ENCODE results near the gene AQR. TPM values are rescaled to one million over a fixed set of nuclear protein-coding genes. Genes with fewer than 3 reads are reported as not detected.

AQR gene
- total RNA-seq, 1 donor from 2014 or later, result 28.5 TPM

DNA sequence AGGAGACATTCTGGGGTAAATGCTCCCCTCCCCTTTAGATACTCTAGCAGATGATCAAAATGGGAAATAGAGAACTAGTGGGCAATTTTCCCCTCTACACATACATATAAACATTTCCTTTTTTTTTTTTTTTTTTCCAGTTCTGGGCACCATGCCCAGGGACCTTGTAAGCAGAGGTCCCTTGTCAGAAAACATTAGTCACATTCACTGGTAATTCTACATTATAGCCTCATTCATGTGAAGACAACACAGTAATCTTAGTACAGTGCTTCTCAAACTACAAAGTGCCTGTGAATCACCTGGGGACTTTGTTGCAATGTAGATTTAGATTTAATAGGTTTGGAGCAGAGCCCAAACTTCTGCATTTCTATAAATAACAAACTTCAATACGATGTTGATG lies 114.1 kb downstream of the AQR start:
- H3K9me3 Mint-ChIP-seq (ENCODE audit: unreplicated experiment), result peaks cover 3% of the 10 kb centered on the region
- no peaks in the 10 kb centered on the region for H3K27me3 Mint-ChIP-seq (ENCODE audit: unreplicated experiment)
- no peak overlapping the region for H3K4me3 Mint-ChIP-seq (ENCODE audit: unreplicated experiment)
- DNase-seq (ENCODE audit: extremely low spot score, unreplicated experiment), result no peak
- no peak for TF ChIP-seq CTCF (IDR thresholded peaks at IDR 0.05)
- H3K36me3 Mint-ChIP-seq (ENCODE audit: unreplicated experiment), result peaks cover 49% of the 10 kb centered on the region
- H3K27ac Mint-ChIP-seq (ENCODE audit: unreplicated experiment), result no peak overlapping the region
- peaks cover 19% of the 10 kb centered on the region for H3K4me1 Mint-ChIP-seq (ENCODE audit: unreplicated experiment)

DNA sequence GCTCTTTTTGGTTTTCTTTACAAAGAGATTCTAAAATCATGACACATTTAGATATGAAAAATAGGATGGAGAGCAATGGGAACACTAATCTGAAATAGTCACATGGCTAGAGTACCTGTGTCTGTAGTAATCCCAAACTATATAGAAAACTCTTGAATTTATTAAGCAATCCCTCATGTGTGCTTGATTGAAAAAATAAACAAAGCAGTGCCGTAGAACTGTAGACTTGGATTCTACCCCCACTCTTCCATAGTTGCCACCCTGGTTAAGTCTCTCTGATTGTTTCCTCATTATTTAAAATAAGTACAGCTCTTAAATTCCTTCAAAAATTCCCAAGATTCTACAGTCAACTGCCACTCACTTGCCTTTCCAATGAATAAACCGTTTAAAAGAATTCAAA lies 115.3 kb downstream of the AQR start:
- TF ChIP-seq CTCF (IDR thresholded peaks at IDR 0.05), result no peak

DNA sequence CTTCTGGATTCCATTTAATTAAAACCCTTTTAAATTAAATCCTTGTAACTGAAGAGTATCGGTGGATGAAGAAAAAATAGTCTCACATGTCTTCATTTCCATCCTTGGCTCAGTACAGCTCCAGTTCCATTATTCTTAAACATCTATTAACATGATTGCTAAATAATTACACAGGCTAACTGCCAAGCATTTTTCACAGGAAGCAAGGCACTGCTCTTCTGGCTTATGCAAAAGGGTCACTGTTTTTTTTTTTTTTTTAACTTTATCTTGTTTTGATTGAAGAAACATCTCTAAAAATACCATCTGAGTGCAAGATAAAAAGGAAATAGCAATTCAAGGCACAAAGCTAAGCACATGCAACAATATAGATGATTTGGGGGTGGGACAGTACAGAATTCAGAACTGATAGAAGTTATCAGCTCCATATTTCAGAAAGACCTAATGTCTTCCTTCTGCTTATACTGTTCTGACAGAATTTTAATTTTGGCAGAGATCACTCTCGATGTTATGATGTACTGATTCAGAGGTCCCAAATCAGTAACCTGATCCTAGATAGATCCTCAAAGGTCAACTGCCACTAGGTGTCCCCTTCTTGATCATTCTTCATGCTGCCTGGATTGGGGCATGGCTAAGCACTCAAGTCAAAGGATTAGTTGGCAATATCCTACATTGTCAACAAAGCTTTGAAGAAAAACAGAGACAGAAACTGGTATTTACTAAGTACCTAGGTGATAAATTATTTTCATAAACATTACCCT lies 116.4 kb downstream of the AQR start:
- H3K9me3 Mint-ChIP-seq (ENCODE audit: unreplicated experiment), result peaks cover 5% of the 10 kb centered on the region
- DNase-seq (ENCODE audit: extremely low spot score, unreplicated experiment), result no peak

More for the DNA sequence above, 115.3 kb downstream of the AQR start:
- Mint-ChIP-seq H3K27me3 (ENCODE audit: unreplicated experiment) (no peaks in the 10 kb centered on the region), H3K27ac (ENCODE audit: unreplicated experiment) (no peak overlapping the region), H3K9me3 (ENCODE audit: unreplicated experiment) (peaks cover 3% of the 10 kb centered on the region), H3K4me1 (ENCODE audit: unreplicated experiment) (peaks cover 19% of the 10 kb centered on the region), H3K4me3 (ENCODE audit: unreplicated experiment) (no peak overlapping the region), H3K36me3 (ENCODE audit: unreplicated experiment) (peaks cover 37% of the 10 kb centered on the region)
- DNase-seq (ENCODE audit: extremely low spot score, unreplicated experiment), result no peak

DNA sequence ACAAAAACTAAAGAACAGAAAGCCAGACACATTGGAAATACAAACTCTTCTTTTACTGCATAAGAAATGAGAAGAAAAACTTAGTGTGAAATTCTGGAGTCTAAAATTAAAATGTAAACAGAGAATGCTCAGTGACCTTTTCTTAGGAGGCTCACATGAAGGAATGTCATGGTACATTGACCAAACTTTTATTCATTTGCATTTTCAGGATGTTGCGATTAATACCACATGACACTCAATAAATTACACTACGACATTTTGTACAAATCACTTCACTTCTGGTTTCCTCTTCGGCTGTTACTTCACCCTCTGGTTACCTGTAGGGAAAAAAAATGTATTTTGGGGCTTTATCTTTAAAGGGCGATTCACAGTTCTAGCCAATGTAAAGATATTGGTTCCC lies 117.8 kb downstream of the AQR start:
- Mint-ChIP-seq H3K27me3 (ENCODE audit: unreplicated experiment) (no peaks in the 10 kb centered on the region), H3K4me1 (ENCODE audit: unreplicated experiment) (peaks cover 19% of the 10 kb centered on the region), H3K4me3 (ENCODE audit: unreplicated experiment) (no peak overlapping the region), H3K27ac (ENCODE audit: unreplicated experiment) (no peak overlapping the region), H3K36me3 (ENCODE audit: unreplicated experiment) (peaks cover 20% of the 10 kb centered on the region), H3K9me3 (ENCODE audit: unreplicated experiment) (peaks cover 11% of the 10 kb centered on the region)
- TF ChIP-seq CTCF (IDR thresholded peaks at IDR 0.05), result no peak
- no peak for DNase-seq (ENCODE audit: extremely low spot score, unreplicated experiment)

More for the DNA sequence above, 116.4 kb downstream of the AQR start:
- H3K4me3 Mint-ChIP-seq (ENCODE audit: unreplicated experiment), result no peak overlapping the region
- TF ChIP-seq CTCF (IDR thresholded peaks at IDR 0.05), result no peak
- peaks cover 19% of the 10 kb centered on the region for H3K4me1 Mint-ChIP-seq (ENCODE audit: unreplicated experiment)
- peaks cover 28% of the 10 kb centered on the region for H3K36me3 Mint-ChIP-seq (ENCODE audit: unreplicated experiment)
- no peak overlapping the region for H3K27ac Mint-ChIP-seq (ENCODE audit: unreplicated experiment)
- H3K27me3 Mint-ChIP-seq (ENCODE audit: unreplicated experiment), result no peaks in the 10 kb centered on the region

DNA sequence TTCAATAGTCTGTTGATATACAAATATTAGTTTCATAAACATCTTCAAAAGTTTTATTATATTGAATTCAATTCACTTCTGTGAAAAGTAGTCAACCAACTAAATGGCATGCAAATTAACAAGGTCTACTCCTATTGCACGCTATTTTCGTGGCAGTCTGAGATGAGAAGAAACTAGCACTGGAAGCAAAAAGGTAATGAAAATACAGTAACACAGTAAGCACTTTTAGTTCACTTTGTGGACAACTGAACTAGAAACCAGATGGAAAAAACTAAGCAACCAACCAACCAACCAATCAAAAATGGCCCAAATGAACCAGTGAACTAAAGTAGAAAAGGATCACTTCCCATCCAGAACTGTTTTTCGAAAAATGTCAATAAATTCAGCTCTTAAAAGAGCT lies 118.5 kb downstream of the AQR start:
- Mint-ChIP-seq H3K9me3 (ENCODE audit: unreplicated experiment) (peaks cover 11% of the 10 kb centered on the region), H3K27me3 (ENCODE audit: unreplicated experiment) (no peaks in the 10 kb centered on the region), H3K36me3 (ENCODE audit: unreplicated experiment) (peaks cover 17% of the 10 kb centered on the region), H3K27ac (ENCODE audit: unreplicated experiment) (no peak overlapping the region), H3K4me3 (ENCODE audit: unreplicated experiment) (no peak overlapping the region), H3K4me1 (ENCODE audit: unreplicated experiment) (peaks cover 19% of the 10 kb centered on the region)
- TF ChIP-seq CTCF (IDR thresholded peaks at IDR 0.05), result no peak
- DNase-seq (ENCODE audit: extremely low spot score, unreplicated experiment), result no peak

Data from osteocyte (in vitro differentiated cells).